Chondrocyte (in vitro differentiated cells): ENCODE data around the gene COL25A1. TPM values are rescaled to one million over a fixed set of nuclear protein-coding genes. Genes with fewer than 3 reads are reported as not detected.

Experiments used
- DNase-seq: peaks from one replicate; pipeline ENCODE4 v3.0.0; 2021; ENCODE audit warnings: mixed read lengths, low spot score
- H3K27ac Mint-ChIP-seq: one replicate; pipeline ENCODE4 v1.8.0; 2021; ENCODE audit warnings: mild to moderate bottlenecking, moderate library complexity, mixed read lengths; ENCODE audit not compliant: unreplicated experiment
- H3K27me3 Mint-ChIP-seq: 2 replicates; pipeline ENCODE4 v1.8.0; 2021; ENCODE audit warnings: low read depth, mixed read lengths
- H3K36me3 Mint-ChIP-seq: 2 replicates; pipeline ENCODE4 v1.8.0; 2021; ENCODE audit warnings: low read depth, mixed read lengths
- H3K4me1 Mint-ChIP-seq: 2 replicates; pipeline ENCODE4 v1.8.0; 2021; ENCODE audit warnings: low read depth, mild to moderate bottlenecking, mixed read lengths
- H3K4me3 Mint-ChIP-seq: one replicate; pipeline ENCODE4 v1.8.0; 2021; ENCODE audit warnings: mild to moderate bottlenecking, moderate library complexity, mixed read lengths; ENCODE audit not compliant: unreplicated experiment
- H3K9me3 Mint-ChIP-seq: 2 replicates; pipeline ENCODE4 v1.8.0; 2021; ENCODE audit warnings: low read depth, mixed read lengths
- total RNA-seq: library from RNA; stranded (reverse); gene quantifications from 3 replicates; pipeline ENCODE4 v1.2.1, GENCODE V29; 2021
- TF ChIP-seq, protein P1 (sequence below): fragments of 200-600 bp; sonication (generic); IDR thresholded peaks from 2 replicates; pipeline ENCODE4 v1.5.0; 2021; ENCODE audit warnings: antibody characterized with exemption, mild to moderate bottlenecking, moderate library complexity

Gene COL25A1
- total RNA-seq, 1 donor from 2014 or later: 0.45 TPM

DNA sequence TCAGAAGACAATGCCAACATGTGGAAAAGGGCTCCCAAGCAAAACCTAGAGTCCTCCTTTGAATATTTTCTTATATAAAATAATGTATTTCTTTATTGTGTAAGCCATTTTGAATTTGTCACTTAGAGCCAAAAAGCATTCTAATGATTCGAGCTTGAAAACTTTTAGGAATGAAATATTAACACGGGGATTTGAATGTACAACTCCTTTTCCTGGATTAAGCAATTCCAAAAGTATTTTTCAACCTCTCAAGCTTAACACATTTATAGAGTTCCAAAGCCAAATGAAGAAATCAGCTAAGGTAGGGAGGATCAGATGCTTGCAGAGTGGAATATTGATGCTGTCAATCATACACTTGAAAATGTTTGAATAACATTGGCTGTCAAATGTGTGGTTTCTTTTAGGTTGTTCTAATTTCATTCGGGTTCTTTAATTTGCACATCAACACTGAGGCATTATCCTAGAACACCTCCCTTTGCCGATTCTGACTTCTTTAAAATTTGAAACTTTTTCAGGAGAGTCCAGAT lies 472.4 kb downstream of the COL25A1 start:
- DNase-seq: no peak

DNA sequence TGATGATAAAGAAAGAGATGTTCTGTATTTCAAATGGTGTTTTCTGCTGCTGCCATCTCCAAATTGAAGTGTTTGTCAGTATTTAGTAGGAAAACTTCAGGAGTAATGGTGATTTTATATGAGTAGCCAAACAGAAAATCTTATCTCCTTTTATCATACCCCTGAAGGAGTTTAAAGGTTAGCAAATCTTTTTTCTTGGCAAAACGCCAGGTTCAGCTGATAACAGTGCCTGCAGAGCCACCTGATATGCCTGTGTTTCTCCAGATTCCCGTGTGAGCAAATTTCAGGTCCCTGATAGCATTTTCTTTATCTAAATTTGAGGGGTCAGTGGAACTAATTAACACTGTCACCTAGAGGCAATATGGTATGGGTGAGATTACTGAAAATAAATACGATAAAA lies 473.8 kb downstream of the COL25A1 start:
- no peaks in the 10 kb centered on the region for H3K36me3 Mint-ChIP-seq
- no peak overlapping the region for H3K4me3 Mint-ChIP-seq
- no peak for DNase-seq
- TF ChIP-seq, protein P1, sequence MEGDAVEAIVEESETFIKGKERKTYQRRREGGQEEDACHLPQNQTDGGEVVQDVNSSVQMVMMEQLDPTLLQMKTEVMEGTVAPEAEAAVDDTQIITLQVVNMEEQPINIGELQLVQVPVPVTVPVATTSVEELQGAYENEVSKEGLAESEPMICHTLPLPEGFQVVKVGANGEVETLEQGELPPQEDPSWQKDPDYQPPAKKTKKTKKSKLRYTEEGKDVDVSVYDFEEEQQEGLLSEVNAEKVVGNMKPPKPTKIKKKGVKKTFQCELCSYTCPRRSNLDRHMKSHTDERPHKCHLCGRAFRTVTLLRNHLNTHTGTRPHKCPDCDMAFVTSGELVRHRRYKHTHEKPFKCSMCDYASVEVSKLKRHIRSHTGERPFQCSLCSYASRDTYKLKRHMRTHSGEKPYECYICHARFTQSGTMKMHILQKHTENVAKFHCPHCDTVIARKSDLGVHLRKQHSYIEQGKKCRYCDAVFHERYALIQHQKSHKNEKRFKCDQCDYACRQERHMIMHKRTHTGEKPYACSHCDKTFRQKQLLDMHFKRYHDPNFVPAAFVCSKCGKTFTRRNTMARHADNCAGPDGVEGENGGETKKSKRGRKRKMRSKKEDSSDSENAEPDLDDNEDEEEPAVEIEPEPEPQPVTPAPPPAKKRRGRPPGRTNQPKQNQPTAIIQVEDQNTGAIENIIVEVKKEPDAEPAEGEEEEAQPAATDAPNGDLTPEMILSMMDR: no peak
- no peak overlapping the region for H3K27ac Mint-ChIP-seq
- H3K9me3 Mint-ChIP-seq: no peaks in the 10 kb centered on the region
- peaks cover 28% of the 10 kb centered on the region for H3K4me1 Mint-ChIP-seq
- no peaks in the 10 kb centered on the region for H3K27me3 Mint-ChIP-seq

More for the DNA sequence above, 472.4 kb downstream of the COL25A1 start:
- TF ChIP-seq, protein P1: no peak
- Mint-ChIP-seq H3K27ac (no peak overlapping the region), H3K36me3 (no peaks in the 10 kb centered on the region), H3K4me3 (no peak overlapping the region), H3K9me3 (no peaks in the 10 kb centered on the region), H3K27me3 (no peaks in the 10 kb centered on the region), H3K4me1 (peaks cover 31% of the 10 kb centered on the region)

DNA sequence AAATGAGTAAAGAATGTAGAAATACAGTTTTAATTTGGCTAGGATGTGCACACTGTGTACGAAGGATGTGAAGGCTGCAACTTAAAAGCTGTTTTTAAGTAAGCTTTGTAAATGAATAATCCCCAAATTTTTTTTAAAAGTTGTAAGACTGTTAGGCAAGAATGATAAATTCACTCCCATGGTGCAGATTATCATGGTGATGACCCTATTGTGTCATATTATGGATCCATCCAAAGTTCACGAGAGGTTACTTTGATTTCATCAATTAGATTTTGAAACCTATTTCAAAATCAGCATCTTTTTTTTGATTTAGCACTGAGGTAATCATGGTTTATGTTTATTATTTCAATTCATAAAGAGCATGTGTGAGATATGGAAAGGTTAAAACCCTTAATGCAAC lies 476.7 kb downstream of the COL25A1 start:
- H3K27me3 Mint-ChIP-seq: no peaks in the 10 kb centered on the region
- no peaks in the 10 kb centered on the region for H3K36me3 Mint-ChIP-seq
- no peak for DNase-seq
- H3K27ac Mint-ChIP-seq: no peak overlapping the region
- no peak overlapping the region for H3K4me3 Mint-ChIP-seq
- TF ChIP-seq, protein P1: no peak
- peaks cover 8% of the 10 kb centered on the region for H3K4me1 Mint-ChIP-seq
- H3K9me3 Mint-ChIP-seq: no peaks in the 10 kb centered on the region

DNA sequence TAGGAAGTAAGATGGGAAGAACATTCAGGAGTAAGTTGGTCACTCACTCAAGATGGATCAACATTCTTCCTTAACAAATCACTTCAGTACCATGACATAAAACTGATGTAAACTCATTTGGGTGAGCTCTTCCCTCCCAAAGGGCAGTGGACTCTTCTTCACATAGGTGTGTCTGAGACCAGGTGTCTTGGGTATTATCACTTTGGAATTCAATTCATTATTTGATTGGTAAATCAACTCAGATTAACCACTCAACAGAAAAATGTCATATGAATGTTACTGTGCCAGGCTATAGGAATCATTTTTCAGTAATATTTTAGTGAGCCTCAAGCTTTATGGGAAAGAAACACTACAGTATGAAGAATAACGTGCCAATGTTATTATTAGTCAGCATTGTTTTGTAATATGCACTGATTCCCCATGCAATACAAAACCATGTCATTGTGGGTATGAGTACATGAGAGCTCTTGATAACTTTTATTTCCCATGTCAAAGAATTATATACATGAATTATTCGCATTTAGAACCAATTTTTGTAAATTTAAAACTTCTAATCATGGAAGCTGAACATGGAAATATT lies 481.0 kb downstream of the COL25A1 start:
- Mint-ChIP-seq H3K27me3 (no peaks in the 10 kb centered on the region), H3K9me3 (no peaks in the 10 kb centered on the region), H3K36me3 (no peaks in the 10 kb centered on the region), H3K4me1 (no peaks in the 10 kb centered on the region), H3K4me3 (no peak overlapping the region), H3K27ac (no peak overlapping the region)
- TF ChIP-seq, protein P1: no peak
- no peak for DNase-seq

DNA sequence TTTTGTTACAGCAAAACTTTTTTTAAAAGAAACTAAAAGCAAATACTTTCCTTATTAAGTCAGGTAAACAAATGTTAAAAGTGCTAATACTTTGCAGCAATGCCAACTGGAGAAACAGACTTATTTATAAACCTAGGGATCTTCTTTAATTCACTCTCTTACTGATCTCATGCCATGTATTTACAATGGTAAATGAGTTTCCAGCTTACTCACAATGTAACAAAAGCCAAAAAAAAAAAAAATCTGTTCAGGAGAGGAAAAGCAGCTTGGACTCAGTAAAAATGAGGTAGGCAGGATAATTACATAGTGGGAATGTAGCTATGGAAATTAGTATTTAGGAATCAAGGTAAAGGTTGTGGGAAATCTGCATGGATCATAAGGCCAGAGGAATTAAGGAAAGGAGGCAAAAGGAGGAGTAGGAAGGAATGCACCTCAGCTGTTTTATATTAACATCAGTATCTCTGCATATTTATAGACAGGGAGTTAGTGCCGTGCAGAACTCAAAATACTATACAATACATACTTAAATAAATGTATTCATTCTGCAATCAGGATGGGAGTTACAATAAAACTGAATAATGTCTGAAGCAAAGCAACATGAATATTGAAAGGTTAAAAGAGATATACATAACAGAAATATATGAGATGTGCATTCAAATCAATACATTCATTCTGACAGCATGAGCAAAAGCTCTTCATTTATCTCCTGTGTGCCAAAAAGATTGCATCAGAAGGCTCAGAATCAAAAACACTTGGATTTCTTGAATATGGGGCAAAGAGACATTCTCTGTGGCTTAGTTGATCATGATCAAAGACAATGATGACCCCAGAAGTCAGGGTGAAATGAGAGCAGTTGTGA lies 481.7 kb downstream of the COL25A1 start:
- TF ChIP-seq, protein P1: no peak
- H3K4me3 Mint-ChIP-seq: no peak overlapping the region
- H3K9me3 Mint-ChIP-seq: no peaks in the 10 kb centered on the region
- no peaks in the 10 kb centered on the region for H3K36me3 Mint-ChIP-seq
- H3K27me3 Mint-ChIP-seq: no peaks in the 10 kb centered on the region
- DNase-seq: no peak
- H3K4me1 Mint-ChIP-seq: no peaks in the 10 kb centered on the region
- H3K27ac Mint-ChIP-seq: no peak overlapping the region
